Hematopoietic multipotent progenitor cell treated with erythropoietin and hydrocortisone succinate and interleukin-3 and kit ligand, for 4 days (in vitro differentiated cells): ENCODE measurements around the gene WDR7.

ENCODE experiments used
- DNase-seq: peaks from one replicate; pipeline ENCODE4 v3.0.0-alpha.2; 2015

Gene WDR7

DNA sequence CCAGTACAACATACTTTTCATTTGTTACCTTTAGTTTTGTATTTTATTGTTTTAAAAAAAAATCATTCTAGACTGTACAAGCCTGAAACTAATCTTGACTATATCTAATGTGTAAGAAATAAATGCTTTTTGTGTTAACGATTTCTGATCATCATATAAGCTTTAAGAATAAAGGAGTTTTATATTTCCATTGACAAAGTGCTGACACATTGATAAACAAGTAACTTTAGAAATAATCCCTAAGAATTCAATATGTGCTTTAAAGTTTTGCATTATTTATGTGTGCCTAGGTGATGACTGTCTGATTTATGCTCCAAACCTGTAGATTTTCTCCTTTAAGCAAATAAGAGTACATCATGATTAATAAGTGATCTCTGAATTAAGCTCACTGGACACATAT lies 248.5 kb downstream of the WDR7 start:
- no peak for DNase-seq

DNA sequence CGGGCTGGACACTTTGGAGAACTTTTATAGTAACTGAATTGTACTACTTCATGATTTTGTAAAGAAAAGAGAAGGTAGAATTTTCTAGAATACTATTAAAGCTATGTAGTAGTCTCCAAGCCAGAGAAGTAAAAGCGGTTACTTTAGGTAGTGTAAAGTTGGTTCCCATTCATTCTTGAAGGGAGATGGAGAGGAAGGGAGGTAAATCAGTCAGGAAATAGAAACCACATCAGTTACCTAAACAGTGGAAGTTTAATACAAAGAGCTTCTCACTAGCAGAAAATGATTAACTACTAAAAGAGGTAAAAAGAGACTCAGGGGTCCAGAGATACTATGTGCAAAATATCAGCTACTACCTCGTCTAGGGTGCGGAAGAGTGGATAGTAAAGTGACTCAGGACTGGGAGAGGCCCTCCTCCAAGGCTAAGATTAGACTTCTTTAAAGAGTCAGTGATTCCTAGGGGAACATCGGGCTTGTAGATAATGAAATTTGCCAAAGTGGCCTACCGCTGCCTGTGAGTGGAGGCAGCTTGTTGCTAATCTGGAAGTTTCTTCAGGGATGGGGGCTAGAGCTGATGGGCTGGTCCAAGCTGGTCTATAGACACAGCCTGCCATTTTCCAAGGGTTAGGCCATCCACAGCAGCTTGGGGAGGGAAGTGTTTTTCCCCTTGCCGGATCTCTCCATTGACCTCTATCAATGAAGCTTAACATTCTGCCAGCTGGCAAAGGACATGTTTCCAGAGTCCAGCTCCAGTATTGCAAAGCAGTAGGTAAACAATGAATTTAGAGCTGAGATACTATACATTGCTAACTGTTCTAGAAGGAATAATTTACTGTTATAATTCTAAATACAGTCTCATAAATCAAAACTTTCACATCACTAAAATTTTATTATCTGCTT lies 249.3 kb downstream of the WDR7 start:
- no peak for DNase-seq

DNA sequence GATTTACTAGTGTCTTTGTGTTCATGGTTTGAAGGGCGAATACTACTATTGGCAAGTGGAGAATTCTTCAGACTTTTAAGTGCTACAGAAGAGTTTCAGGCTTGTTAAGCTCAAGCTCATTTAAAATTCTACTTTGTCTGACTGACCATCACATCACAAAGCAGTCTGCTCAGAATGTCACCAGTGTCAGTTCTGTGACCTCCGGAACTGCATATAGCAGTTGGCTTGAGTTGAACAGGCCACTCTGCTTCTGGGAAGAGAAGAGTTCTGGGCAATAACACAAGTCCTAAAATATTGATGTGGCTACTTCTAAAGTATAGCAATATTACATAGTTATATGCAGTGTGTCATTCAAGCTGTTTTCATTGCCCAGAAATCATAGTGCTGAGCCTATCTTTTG lies 250.8 kb downstream of the WDR7 start:
- DNase-seq = no peak

DNA sequence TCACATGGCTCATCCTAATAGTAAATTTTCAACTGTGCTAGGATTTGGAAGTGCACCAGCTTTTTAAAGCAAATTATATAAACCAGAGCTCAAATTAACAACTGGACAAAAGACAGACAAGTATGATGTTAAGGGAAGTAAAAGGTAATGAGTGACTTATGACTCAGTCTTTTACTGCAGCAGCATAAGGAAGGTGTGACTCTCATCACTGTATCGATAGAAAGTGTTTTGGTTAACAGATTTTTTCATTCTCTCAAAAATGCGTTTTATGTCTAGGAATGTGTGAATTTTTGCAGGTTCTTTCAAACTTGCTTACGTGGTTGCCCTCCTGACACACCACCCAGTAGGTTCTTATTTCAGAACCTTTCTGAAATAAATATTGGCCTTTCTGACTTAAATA lies 251.5 kb downstream of the WDR7 start:
- DNase-seq = no peak

DNA sequence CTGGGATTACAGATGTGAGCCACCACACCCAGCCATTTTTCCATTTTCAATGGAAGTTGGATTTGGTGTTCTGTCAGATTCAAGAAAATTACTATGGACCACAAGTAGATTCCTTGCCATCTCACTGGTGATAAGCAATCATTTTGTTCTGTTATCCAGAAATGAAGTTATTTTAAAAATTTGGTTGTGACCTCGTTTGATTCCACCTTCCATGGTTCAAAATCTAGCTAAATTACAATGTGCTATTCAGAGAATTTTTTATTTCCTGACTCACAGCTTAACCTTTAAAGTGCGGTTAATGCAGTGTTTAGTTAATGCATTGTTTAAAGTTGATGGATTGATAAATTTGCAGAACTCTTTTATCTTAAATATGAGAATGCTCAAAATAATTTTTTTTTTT lies 252.5 kb downstream of the WDR7 start:
- DNase-seq = no peak

DNA sequence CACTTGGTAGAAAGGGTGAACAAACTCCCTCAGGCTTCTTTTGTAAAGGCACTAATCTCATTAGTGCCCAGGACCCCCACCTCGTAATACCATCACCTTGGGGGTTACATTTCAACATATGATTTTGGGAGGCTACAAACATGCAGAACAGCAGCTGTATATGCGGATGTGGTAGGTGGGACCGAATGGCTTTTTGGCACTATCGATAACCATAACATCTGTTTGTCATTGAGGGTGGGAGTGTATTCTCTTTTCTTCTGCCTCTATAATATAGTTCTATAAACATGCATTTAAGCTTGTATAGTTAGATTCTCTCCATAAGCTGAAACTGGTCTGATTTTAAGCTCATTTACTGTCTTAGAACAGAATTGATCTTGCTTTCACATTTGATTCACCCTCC lies 256.6 kb downstream of the WDR7 start:
- no peak for DNase-seq

DNA sequence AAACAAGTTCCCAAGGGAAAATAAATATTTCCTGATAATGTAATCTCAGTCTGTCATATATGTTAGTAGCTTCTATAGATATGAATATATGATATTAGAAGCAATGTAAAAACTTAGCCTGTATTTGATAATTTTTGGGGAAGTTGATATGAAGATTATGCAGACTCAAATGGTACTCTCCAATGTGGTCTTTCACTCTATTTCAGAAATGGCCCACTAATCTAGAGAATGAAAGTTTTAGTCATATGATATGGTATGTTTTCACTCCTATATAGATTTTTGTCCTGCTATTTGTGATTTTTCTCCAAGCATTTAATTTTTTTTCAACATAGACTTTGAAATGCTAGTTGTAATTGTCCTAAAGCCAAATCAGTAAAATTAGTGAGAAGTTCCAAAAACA lies 259.1 kb downstream of the WDR7 start:
- no peak for DNase-seq

DNA sequence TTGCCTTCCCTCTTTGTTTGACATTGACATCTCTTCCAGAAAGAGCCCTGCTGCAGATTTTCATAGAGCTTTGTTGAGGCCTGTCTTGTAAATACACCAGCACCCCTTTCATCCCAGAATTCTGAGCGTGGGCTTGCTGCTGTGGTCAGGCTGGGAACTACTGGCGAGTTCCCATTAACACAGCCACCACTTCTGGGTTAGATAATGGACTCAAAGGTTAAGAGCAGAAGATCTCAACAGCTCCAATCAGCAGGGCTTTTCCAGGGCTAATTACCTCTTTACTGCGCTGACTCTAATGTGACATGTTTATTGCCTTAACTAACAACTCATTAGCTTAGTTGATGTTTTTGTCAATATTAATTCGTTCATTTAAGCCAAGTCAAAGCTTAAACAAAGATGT lies 259.8 kb downstream of the WDR7 start:
- no peak for DNase-seq

DNA sequence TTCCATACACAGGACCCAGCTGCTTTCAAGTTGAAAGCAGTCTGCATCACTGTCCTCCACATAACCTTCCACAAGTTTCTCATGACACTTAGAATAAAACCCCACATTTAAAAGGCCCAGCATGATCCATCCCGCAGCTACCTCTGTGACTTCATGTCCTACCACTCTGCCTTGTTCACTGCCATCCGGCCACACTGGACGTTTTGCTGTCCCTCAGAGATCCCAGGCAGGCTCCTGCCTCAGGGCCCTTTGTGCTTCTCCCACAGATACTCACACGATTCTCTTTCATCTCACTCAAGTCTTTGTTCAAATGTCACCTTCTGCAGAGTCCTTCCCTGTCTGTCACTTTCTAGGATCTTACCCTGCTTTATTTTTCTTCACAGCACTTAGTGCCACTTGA lies 262.8 kb downstream of the WDR7 start:
- no peak for DNase-seq

DNA sequence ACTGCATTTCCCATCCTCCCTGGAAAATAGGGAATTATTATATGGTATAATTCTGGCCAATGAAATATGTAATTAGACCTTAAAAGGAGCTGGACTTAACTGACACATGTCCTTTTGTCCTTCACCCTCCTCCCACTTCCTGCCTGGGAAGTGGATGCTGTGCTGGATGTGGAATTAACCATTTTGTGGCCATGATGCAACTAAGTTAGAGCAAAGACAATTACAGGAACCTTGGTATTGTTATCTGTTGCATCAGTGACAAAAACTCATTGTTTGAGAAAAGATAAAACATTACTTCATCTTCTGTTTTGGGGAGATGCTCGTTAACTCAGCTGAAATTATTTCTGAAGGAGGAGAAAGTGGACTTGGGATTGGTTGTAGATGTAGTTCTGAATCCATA lies 268.0 kb downstream of the WDR7 start:
- DNase-seq = no peak

DNA sequence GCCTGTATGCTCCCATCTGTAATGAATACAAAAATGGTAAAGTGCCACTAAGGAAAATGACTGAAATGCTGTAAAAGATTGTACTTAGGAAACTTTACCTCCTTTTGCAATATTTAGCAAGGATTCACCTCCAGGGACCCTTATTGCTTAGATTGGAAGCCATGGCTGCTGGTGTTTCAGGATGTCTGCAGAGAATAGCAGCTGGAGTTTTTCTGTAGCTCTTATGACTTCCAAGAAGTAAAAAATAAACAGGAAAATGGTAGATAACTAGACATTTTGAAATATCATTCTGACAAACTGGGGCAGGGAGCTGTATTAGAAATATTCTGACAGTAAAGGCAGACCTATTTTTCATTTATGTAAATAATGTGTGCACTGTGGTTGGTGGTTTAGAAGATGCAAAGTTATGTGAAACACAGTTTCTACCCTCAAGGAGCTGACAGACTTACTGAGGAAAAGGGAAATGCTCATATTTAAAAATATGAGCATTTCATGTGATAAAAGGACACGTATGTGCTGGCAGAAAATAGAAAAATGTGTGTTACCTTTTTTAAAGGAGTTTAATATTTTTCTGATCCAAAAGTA lies 270.8 kb downstream of the WDR7 start:
- no peak for DNase-seq

DNA sequence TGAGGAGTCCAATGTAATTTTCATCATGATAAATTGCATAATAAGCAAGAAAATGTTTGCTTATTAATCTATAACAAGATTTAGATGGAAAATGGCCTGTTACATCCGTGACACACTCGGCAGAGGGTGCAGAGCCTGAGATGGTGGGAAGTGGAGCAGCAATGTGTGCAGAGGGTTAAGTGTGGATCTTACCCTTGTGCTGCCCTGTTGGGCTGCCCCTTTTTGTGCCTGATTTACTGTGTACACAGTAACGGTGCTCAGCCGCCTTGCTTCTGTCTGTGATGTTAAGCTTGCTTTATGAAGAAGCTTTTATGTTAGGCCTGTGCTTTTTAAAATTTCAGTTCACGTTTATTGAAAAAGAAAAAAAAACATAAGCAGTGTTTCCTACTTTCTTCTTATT lies 275.6 kb downstream of the WDR7 start:
- DNase-seq = no peak

DNA sequence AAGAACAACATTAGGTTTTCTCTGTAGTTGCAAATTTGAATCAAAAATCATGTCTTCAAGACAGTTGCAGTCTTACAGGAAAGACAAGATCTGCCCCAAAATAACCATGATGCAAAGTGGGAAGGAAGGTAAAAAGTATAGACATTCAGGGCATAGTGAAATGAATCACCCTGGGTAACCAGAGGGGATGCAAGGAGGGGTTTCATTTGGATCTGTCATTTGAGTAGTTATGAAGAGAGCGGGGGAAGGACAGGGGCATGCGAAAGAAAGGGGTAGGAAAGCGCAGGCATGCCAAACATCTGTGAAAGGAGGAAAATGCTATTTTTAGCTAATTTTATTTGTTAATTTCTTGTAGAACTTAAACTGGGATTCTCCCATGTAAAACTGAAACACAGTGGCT lies 276.6 kb downstream of the WDR7 start:
- no peak for DNase-seq

DNA sequence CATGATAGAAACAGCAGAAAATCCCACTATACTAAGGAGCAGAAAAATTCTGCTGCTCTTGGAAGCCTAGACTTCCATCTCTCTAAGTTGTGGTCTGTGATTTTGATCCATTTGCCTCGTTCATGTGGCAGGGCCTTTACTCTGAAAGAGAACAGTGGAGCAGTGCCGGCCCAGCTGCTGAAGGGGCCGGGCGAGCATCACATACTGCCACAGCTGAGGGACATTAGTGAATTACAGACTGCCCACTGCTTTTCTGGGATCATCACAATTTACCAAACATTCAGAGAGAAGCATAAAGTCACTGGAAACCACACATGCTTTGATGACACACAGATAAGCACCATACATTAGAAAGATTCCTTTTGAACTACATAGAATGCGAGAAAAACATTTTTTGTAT lies 278.7 kb downstream of the WDR7 start:
- DNase-seq = no peak

DNA sequence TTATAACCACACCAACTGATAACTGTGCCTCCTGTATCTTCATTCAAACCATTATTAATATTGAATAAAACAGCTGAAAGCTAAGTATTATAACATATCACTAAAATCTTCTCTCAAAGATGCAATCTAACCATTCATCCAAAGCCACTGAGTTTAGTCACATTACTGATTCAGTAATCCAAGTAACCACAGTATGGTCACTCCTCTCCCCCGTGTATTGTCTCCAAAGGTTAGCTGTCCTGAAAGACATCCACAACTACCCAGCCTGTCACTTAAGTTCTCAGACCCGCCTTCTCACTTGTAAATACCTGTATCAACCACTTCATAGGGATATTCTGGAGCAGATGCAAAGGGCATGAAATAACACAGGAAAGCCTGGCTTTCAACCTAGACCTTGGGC lies 282.3 kb downstream of the WDR7 start:
- no peak for DNase-seq

DNA sequence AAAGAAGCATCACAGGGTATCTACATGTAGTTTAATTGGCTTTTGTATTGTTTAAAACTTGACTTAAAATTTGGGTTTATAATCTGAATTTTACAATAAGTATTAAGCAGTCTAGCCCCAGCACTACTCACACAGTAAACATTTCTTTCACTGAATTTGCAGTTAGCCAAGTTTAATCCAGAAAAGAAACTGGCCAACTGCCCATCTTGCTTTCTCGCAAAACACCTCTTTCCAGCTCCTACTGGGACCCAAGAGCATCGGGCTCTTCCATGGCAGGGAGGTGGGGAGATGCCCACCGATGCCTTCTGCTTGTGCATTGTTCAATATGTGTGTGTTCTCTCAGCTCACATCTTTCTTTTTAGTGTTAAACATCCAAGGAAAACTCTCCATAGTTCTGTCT lies 283.0 kb downstream of the WDR7 start:
- DNase-seq = no peak

DNA sequence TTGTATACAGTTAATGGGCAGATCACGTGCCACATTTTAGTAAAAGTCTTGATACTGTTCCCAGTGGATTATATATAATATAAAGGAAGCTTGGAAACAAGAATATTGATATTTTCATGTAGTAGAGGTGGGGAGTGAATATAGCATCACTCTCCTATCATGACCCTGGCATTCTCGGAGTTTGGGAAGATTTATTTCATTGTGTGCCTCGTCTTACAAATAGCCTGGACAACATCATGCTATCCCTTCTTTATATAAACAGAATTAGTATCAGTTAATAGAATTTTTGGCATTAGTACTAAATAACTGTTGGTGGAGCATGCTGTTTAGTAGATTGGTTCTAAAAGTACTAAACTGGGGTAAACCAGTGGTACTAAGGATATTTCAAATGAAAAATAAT lies 283.7 kb downstream of the WDR7 start:
- DNase-seq = no peak

DNA sequence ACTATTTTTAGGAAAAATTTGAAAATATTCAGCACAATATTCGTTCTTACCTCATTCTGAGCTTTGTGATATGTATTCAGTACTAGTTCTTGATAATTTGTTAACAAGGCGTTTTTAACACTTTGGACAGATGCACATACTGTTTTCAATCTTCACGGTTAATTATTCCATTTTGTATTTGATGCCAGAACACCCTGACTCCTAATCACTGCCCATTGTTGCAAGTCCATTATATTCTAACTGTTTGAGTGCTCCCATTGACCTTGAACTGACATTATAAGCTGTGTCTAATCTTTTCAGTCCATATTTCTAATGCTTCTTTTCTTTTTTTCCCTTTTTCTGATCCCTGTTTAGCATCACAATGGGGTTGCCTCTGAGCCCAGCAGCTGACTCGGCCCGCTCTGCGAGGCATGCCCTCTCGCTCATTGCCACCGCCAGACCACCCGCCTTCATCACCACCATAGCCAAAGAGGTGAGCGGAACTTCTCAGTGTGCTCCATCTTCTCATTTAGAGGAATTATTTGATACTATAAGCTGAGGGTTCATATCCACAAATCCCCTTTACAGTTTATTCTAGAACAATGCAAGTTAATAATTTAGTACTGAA lies 284.4 kb downstream of the WDR7 start:
- no peak for DNase-seq

DNA sequence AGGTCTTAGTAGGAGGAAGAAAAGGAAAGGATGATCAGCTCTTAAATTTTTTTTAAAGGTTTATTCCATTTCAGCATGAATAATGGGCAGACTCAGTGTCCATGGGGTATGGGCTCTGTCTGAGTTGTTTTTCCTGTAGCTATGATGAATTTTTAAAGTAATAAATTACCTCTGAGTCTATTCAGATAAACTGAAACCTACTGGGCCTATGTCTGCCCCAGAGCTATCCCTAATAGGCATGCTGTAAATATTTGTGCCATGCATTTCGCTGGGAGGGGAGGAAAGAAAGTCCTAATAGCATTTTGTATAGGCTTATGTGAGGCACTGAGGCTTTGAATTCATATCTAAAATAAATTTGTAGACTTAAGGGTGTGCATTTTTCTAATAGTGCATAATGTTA lies 285.3 kb downstream of the WDR7 start:
- no peak for DNase-seq

DNA sequence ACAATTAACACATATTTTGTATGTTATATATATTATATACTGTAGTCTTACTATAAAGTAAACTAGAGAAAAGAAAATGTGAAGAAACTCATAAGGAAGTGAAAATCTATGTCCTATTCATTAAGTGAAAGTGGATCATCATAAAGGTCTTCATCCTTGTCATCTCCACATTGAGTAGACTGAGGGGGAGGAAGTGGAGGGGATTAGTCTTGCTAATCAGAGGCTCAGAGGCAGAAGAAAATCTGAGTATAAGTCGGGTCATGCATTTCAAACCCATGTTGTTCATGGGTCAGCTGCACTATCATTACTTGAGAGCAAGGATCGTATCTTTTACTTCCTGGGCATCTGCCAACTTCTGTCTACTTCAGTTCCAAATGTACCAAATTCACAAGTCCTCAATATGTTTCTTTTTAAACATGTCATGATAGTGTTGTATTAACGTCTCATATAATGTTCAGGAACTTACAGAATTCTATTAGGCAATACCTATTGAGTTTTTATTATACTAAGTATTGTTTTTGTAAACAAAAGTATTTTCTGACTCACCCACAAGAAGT lies 286.8 kb downstream of the WDR7 start:
- no peak for DNase-seq

DNA sequence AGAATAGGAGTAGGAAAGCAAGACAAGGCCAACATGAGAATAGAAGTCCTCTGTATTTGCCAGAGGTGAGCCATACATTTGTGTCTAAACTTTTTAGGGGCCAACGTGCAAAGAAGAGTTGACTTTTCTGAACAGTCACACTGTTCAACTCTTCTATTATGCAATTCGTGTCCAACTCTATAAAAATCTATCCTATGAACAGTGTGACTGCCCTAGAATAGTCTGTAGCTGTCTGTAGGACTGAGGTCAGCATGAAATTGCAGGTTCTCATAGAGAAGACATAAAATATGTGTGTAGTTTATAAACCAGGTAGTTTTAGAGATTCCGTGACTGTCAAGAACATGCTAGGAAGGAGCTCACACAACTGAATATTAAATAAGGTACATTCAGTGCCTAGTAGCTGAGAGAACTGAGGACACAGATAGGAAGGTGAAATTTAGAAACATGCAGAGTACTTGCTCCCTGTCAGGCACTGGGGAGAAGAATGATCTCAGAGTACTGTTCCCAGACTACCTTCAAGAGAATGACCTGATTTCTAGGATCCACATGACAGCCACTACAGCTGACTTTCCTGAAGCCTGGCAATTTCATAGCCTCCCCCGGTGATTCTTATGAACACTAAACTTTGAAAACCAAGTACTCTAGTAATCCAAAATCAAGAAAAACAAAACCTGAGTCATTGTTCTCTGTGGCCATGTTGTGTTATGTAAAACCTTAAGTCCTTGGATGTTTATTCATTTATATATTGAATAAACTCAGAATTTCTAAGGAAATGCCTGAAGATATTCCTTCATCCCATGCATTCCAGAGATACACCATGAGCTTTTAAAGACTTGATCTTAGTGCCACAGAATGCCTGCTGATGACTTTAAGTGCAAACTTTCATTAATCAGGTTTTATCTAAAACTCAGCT lies 294.3 kb downstream of the WDR7 start:
- DNase-seq = no peak

DNA sequence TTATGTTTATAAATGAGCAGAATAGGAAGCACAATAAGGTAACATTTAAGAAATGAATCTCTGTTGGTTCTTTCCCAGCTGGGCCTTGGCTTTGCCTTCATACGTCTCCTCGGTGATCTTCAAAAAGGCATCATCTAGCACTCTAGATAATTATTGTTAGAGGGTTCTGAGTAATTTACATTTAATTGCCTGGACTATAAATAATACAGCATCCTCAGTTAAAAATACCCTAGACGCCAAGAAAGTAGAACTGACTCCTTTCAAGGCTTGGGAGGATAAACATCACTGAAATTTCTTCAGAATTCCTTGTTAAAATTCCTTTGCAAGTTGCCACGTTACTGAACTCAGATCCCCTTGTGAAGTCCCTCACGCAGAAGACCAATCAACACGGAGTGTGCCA lies 296.1 kb downstream of the WDR7 start:
- no peak for DNase-seq

DNA sequence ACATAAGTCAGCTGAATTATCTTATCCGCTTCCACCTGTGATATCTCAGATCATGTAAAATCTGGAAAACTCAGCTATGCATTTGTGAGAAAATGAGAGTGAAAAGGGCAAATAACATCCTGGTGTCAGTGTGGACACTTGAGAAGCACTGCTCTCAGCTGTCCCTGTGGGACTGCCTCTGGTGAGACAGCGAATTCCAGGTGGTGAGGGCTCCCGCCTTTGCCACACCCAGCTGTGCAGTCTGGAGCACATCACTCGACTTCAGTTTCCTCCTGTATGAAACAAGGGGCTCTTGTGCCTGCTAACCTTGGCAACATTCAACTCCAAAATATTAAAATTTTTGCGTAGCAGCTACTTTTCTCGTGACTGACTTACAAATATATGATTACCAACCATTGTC lies 300.9 kb downstream of the WDR7 start:
- DNase-seq = no peak
